Body of pancreas (tissue), 4 donors: ENCODE measurements around the gene SYCP2.

ENCODE experiments used
- CTCF ChIP-seq, 7 experiments: fragments of 450-650 bp in 4 of 7; fragments of 200-600 bp in 3 of 7; sonication (generic) in 3 of 7; IDR thresholded peaks; one replicate each; pipeline ENCODE4 v1.5.1; 2016 to 2019; ENCODE audit warnings: antibody characterized with exemption in 7 of 7
- POLR2A ChIP-seq, 3 donors: fragments of 450-650 bp; IDR thresholded peaks; one replicate each; pipeline ENCODE4 v1.6.1; 2016; ENCODE audit warnings: antibody characterized with exemption in 3 of 3, mild to moderate bottlenecking in 2 of 3

GRCh38 chr20:59824711-59825562 is 108.5 kb downstream of the SYCP2 start:
- TF ChIP-seq CTCF (IDR thresholded peaks at IDR 0.05) (no peak), POLR2A (IDR thresholded peaks at IDR 0.05) (no peak)
